ENCODE results near the gene NRROS.

GRCh38 chr3:196633555-196634151, 5.8 kb upstream of the NRROS start:
- TF ChIP-seq, protein P1, sequence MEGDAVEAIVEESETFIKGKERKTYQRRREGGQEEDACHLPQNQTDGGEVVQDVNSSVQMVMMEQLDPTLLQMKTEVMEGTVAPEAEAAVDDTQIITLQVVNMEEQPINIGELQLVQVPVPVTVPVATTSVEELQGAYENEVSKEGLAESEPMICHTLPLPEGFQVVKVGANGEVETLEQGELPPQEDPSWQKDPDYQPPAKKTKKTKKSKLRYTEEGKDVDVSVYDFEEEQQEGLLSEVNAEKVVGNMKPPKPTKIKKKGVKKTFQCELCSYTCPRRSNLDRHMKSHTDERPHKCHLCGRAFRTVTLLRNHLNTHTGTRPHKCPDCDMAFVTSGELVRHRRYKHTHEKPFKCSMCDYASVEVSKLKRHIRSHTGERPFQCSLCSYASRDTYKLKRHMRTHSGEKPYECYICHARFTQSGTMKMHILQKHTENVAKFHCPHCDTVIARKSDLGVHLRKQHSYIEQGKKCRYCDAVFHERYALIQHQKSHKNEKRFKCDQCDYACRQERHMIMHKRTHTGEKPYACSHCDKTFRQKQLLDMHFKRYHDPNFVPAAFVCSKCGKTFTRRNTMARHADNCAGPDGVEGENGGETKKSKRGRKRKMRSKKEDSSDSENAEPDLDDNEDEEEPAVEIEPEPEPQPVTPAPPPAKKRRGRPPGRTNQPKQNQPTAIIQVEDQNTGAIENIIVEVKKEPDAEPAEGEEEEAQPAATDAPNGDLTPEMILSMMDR (IDR thresholded peaks at IDR 0.05): no peak
- TF ChIP-seq, protein P2, sequence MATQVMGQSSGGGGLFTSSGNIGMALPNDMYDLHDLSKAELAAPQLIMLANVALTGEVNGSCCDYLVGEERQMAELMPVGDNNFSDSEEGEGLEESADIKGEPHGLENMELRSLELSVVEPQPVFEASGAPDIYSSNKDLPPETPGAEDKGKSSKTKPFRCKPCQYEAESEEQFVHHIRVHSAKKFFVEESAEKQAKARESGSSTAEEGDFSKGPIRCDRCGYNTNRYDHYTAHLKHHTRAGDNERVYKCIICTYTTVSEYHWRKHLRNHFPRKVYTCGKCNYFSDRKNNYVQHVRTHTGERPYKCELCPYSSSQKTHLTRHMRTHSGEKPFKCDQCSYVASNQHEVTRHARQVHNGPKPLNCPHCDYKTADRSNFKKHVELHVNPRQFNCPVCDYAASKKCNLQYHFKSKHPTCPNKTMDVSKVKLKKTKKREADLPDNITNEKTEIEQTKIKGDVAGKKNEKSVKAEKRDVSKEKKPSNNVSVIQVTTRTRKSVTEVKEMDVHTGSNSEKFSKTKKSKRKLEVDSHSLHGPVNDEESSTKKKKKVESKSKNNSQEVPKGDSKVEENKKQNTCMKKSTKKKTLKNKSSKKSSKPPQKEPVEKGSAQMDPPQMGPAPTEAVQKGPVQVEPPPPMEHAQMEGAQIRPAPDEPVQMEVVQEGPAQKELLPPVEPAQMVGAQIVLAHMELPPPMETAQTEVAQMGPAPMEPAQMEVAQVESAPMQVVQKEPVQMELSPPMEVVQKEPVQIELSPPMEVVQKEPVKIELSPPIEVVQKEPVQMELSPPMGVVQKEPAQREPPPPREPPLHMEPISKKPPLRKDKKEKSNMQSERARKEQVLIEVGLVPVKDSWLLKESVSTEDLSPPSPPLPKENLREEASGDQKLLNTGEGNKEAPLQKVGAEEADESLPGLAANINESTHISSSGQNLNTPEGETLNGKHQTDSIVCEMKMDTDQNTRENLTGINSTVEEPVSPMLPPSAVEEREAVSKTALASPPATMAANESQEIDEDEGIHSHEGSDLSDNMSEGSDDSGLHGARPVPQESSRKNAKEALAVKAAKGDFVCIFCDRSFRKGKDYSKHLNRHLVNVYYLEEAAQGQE (IDR thresholded peaks at IDR 0.05; ENCODE audit: low read depth, low read length): no peak
- TF ChIP-seq, protein P3, sequence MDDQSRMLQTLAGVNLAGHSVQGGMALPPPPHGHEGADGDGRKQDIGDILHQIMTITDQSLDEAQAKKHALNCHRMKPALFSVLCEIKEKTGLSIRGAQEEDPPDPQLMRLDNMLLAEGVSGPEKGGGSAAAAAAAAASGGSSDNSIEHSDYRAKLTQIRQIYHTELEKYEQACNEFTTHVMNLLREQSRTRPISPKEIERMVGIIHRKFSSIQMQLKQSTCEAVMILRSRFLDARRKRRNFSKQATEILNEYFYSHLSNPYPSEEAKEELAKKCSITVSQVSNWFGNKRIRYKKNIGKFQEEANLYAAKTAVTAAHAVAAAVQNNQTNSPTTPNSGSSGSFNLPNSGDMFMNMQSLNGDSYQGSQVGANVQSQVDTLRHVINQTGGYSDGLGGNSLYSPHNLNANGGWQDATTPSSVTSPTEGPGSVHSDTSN (IDR thresholded peaks at IDR 0.05): no peak
- TF ChIP-seq RAD21 (IDR thresholded peaks at IDR 0.05; ENCODE audit: low read length) (no peak), USF2 (IDR thresholded peaks at IDR 0.05; ENCODE audit: borderline replicate concordance, low read depth, low read length) (no peak), MAX (IDR thresholded peaks at IDR 0.05; ENCODE audit: low read depth) (no peak), TAF1 (IDR thresholded peaks at IDR 0.05; ENCODE audit: borderline replicate concordance, low read depth, low read length) (no peak), MXI1 (IDR thresholded peaks at IDR 0.05; ENCODE audit: low read depth, low read length) (no peak), POLR2AphosphoS5 (IDR thresholded peaks at IDR 0.05; ENCODE audit: low read depth, low read length) (no peak), SMC3 (IDR thresholded peaks at IDR 0.05; ENCODE audit: low read depth, low read length) (no peak), EP300 (IDR thresholded peaks at IDR 0.05; ENCODE audit: borderline replicate concordance in 1 of 2, low read depth in 1 of 2, low read length in 1 of 2) (no peak), FOXJ3 (CRISPR knock-in tag; IDR thresholded peaks at IDR 0.05) (no peak)
